ENCODE results near the gene PIGH.
"Not testable (repeated sequence)": the region's sequence is repeated elsewhere in the genome, so short reads cannot be mapped to it uniquely, and the experiment has no call there.

The PIGH gene

GRCh38 chr14:67609642-67610310 is 9.7 kb upstream of the PIGH start:
- no peak overlapping the region for H3K4me3 ChIP-seq (ENCODE audit: low read depth, low read length)
- no peak for DNase-seq (ENCODE audit: low read depth)
- no peak for TF ChIP-seq CTCF (IDR thresholded peaks at IDR 0.05; ENCODE audit: low read depth, low read length, missing control alignments)

- no peak for TF ChIP-seq CTCF (IDR thresholded peaks at IDR 0.05; ENCODE audit: low read depth, low read length, missing control alignments)
- no peak overlapping the region for H3K4me3 ChIP-seq (ENCODE audit: low read depth, low read length)
- DNase-seq (ENCODE audit: low read depth) = no peak
Measured at GRCh38 chr14:67607646-67608045, 7.6 kb upstream of the PIGH start.

GRCh38 chr14:67602995-67603545 is 3.0 kb upstream of the PIGH start:
- H3K4me3 ChIP-seq (ENCODE audit: low read depth, low read length) = no peak overlapping the region
- DNase-seq (ENCODE audit: low read depth) = peak; percentile 84
- no peak for TF ChIP-seq CTCF (IDR thresholded peaks at IDR 0.05; ENCODE audit: low read depth, low read length, missing control alignments)

GRCh38 chr14:67602076-67602475 is 2.0 kb upstream of the PIGH start:
- no peak for TF ChIP-seq CTCF (IDR thresholded peaks at IDR 0.05; ENCODE audit: low read depth, low read length, missing control alignments)
- no peak for DNase-seq (ENCODE audit: low read depth)

GRCh38 chr14:67600562-67600974 is 500 bp upstream of the PIGH start:
- DNase-seq (ENCODE audit: low read depth) = not testable (repeated sequence)
- peak overlapping the region; percentile 81 for H3K4me3 ChIP-seq (ENCODE audit: low read depth, low read length)

More at GRCh38 chr14:67602076-67602475, 2.0 kb upstream of the PIGH start:
- no peak overlapping the region for H3K4me3 ChIP-seq (ENCODE audit: low read depth, low read length)

GRCh38 chr14:67595392-67595791 is 4.7 kb downstream of the PIGH start:
- DNase-seq (ENCODE audit: low read depth) = no peak
- no peak overlapping the region for H3K4me3 ChIP-seq (ENCODE audit: low read depth, low read length)
- TF ChIP-seq CTCF (IDR thresholded peaks at IDR 0.05; ENCODE audit: low read depth, low read length, missing control alignments) = no peak

- DNase-seq (ENCODE audit: low read depth); H3K4me3 ChIP-seq (ENCODE audit: low read depth, low read length): not testable (repeated sequence)
Measured at GRCh38 chr14:67593650-67594049, 6.4 kb downstream of the PIGH start.

GRCh38 chr14:67589204-67589770 is 10.8 kb downstream of the PIGH start:
- no peak overlapping the region for H3K4me3 ChIP-seq (ENCODE audit: low read depth, low read length)
- no peak for DNase-seq (ENCODE audit: low read depth)
- TF ChIP-seq CTCF (IDR thresholded peaks at IDR 0.05; ENCODE audit: low read depth, low read length, missing control alignments) = no peak
